Brain microvascular endothelial cell (primary cell): Measurements from ENCODE around the gene LST1.

Experiments
- DNase-seq: peaks from one replicate; pipeline ENCODE4 v3.0.0-alpha.2; 2020
- H3K27ac ChIP-seq: fragments of 250-450 bp; sonication (Bioruptor Pico); 2 replicates; pipeline ENCODE4 v1.5.1; 2020; ENCODE audit warnings: mild to moderate bottlenecking, moderate library complexity
- H3K27me3 ChIP-seq: fragments of 250-450 bp; sonication (Bioruptor Pico); replicated peaks from 2 replicates; pipeline ENCODE4 v1.5.1; 2020; ENCODE audit warnings: mild to moderate bottlenecking
- H3K36me3 ChIP-seq: fragments of 250-450 bp; sonication (Bioruptor Pico); replicated peaks from 2 replicates; pipeline ENCODE4 v1.5.1; 2020; ENCODE audit warnings: mild to moderate bottlenecking
- H3K4me3 ChIP-seq: 2 replicates; pipeline ENCODE4 v1.5.1; 2011; ENCODE audit warnings: low read depth, mild to moderate bottlenecking, control low read depth, low read length, moderate library complexity
- in situ Hi-C: cut with HindIII; loops from 2 replicates; pipeline ENCODE4 v1.10.0; 2017; ENCODE audit warnings: low sequenced_read_pairs, low pct_ligation_motif_present
- TF ChIP-seq, protein P1 (sequence below): IDR thresholded peaks from 2 replicates; pipeline ENCODE4 v1.5.1; 2011; ENCODE audit warnings: low read depth, mild to moderate bottlenecking, moderate library complexity, low read length, control low read depth, inconsistent platforms; ENCODE audit errors: missing control alignments

The LST1 gene

DNA sequence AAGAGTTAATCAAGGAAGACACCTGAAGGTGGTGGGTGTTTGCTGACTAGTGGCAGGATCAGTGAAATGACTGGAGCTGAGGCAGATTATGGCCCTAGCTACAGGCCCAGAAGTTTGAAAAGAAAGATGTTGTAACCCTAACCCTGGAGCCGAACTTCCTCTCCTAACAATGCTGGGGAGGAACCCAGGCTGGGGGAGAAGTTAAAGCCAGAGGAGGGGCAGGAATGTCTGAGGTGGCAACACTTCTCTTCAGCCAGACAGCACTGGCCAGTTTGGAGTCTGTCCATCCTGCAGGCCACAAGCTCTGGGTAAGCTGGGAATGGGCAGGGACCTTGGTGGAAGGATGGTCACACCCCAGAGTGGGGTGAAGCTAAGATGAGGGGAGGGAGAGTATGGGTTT lies at the start of gene LST1:
LST1 (plus strand) TSS at position 270 of the 400 bp plus-strand sequence. CDS start 1,023 bp downstream, outside the sequence.
- Histone ChIP-seq H3K27me3 (no peaks in the 10 kb centered on the region), H3K27ac (no peak within 1 kb of the TSS), H3K4me3 (no peak within 1 kb of the TSS), H3K36me3 (no peaks in the 10 kb centered on the region)
- TF ChIP-seq, protein P1, sequence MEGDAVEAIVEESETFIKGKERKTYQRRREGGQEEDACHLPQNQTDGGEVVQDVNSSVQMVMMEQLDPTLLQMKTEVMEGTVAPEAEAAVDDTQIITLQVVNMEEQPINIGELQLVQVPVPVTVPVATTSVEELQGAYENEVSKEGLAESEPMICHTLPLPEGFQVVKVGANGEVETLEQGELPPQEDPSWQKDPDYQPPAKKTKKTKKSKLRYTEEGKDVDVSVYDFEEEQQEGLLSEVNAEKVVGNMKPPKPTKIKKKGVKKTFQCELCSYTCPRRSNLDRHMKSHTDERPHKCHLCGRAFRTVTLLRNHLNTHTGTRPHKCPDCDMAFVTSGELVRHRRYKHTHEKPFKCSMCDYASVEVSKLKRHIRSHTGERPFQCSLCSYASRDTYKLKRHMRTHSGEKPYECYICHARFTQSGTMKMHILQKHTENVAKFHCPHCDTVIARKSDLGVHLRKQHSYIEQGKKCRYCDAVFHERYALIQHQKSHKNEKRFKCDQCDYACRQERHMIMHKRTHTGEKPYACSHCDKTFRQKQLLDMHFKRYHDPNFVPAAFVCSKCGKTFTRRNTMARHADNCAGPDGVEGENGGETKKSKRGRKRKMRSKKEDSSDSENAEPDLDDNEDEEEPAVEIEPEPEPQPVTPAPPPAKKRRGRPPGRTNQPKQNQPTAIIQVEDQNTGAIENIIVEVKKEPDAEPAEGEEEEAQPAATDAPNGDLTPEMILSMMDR = no peak
- DNase-seq = no peak
- in situ Hi-C loops = no loop called here

DNA sequence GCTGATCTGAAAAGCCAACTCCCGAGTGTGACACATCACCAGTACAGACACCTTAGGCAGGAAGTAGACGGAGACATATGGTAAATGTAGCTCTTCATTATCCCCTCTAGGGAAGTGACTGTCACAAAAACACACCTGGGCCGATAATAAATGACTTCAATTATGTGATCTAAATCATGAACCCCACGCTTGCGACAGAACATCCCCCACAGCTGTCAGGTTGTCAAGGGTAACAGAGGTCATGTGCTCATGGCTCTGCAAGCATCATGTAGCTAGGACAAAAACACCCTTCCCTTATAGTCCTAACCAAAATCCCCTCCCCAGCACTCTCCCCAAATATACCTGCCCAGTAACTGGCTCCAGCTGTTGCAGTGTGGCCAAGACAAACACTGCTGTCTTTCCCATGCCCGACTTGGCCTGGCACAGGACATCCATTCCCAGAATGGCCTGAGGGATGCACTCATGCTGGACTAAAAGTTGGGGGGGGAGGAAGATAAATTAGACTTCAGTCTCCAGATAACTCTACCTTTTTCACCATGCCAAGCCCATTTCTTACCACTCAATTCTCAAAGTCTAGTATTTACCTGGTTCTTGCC lies 47.2 kb upstream of the LST1 start:
- peak overlapping the region; percentile 97 for H3K4me3 ChIP-seq
- no peaks in the 10 kb centered on the region for H3K27me3 ChIP-seq
- TF ChIP-seq, protein P1 = no peak
- H3K27ac ChIP-seq = no peak overlapping the region
- DNase-seq = no peak
- in situ Hi-C loops = no loop called here
- peaks cover 71% of the 10 kb centered on the region for H3K36me3 ChIP-seq

- in situ Hi-C loops = no loop called here
- no peak for DNase-seq
- no peaks in the 10 kb centered on the region for H3K27me3 ChIP-seq
- H3K4me3 ChIP-seq = peak overlapping the region; percentile 97
- peaks cover 54% of the 10 kb centered on the region for H3K36me3 ChIP-seq
- peak overlapping the region; percentile 99 for H3K27ac ChIP-seq
- TF ChIP-seq, protein P1 = no peak
Observed at GRCh38 chr6:31540640-31541039, 45.4 kb upstream of the LST1 start.

DNA sequence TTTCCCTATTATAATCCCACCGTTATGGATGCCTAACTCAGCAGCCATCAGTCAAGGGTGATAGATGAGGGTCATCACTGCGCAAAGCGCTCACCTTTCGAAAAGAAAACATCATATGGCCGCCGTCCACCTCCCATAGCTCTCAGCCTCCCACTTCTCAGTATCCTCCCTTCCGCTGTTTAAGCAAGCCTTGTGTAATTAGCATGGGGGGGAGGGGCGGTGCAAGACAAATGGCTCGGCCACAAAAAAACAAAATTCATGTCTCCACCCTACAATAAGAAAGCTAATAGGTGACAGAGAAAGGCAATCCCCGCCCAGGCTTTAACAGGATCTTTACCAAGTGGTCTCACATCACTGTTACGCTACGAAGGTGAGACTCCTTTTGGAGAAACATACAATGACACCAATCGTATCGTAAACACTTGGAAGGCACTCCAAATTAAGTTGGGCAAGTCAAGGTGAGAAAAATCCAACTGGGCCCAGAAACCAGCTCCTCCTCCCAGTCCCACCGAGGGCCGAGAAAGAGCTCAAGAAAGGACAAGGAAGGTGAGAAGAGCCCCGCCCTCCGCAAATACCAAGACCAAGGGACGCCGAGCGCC lies 44.9 kb upstream of the LST1 start:
- in situ Hi-C loops = no loop called here
- Histone ChIP-seq H3K4me3 (peak overlapping the region; percentile 97), H3K27me3 (no peaks in the 10 kb centered on the region), H3K27ac (peak overlapping the region; percentile 99), H3K36me3 (peaks cover 49% of the 10 kb centered on the region)
- DNase-seq = no peak
- TF ChIP-seq, protein P1 = no peak

GRCh38 chr6:31541658-31542521 lies 44.2 kb upstream of the LST1 start, which contains the start of gene DDX39B:
DDX39B (minus strand) TSS chr6:31542003; CDS start chr6:31540532, 1,471 bp downstream.
- TF ChIP-seq, protein P1 = no peak
- no peaks in the 10 kb centered on the region for H3K27me3 ChIP-seq
- H3K4me3 ChIP-seq = peak within 1 kb of the TSS; percentile 97
- peaks cover 41% of the 10 kb centered on the region for H3K36me3 ChIP-seq
- in situ Hi-C loops = no loop called here
- H3K27ac ChIP-seq = peak within 1 kb of the TSS; percentile 99
- peak; percentile 94 for DNase-seq
